ENCODE measurements around the gene SH3RF3.

The SH3RF3 gene

GRCh38 chr2:109475531-109476210, 346.7 kb downstream of the SH3RF3 start:
- no peak for DNase-seq (ENCODE audit: low spot score)

GRCh38 chr2:109476641-109477441, 347.8 kb downstream of the SH3RF3 start:
- DNase-seq (ENCODE audit: low spot score): no peak

GRCh38 chr2:109478906-109479493, 350.0 kb downstream of the SH3RF3 start:
- DNase-seq (ENCODE audit: low spot score): no peak

DNA sequence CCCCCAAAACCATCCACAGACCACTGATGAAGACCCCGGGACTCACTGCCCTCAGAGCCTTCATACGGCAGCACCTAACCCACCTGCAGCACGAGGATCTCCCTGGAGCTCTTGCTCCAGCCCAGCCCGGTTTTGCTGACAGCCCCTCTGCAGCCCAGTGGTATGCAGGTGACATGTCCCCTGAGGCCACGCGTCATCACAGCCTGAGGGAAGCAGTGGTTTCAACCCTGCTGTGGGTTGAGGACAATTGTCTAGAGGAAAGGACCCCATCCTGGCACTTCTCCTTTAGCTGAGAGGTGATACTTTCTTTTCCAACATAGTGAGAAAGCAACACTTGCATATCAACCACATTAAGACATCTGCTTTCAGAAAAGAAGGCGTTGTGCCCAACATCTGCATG, 350.8 kb downstream of the SH3RF3 start:
- DNase-seq (ENCODE audit: low spot score): no peak

DNA sequence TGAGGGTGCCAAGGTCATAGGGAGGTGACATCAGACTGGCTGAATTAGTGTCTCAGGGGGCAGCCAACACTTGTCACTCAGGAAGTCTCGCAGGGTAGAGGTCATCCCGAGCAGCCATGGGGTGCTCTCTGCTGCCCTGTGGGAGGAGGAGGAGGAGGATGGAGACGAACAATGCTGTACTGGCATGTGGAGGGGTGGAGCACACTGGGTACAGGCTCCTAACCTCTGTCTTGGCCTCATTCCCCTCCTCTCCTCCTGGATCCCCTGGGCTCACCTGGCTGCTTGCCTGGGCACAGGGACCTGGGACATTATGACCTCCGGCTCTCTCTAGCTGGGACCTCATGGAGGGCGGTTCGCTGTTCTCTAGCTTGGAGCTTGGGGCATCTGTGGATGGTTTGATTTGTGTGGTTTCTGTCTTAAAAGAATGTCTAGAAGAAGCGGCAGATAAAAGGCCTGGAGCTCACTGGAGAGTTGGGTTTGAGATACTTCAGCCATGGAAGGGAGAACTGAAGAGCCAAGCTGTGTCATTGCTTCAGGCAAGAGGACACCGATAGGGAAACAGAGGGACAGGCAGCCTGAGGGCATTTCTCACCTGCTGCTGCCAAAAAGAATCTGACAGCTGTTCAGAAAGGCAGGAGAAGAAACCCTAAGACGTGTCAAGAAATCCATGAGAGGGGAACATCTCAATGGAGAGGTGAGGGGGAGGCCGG, 351.6 kb downstream of the SH3RF3 start:
- DNase-seq (ENCODE audit: low spot score): no peak

GRCh38 chr2:109481196-109481555, 352.2 kb downstream of the SH3RF3 start:
- no peak for DNase-seq (ENCODE audit: low spot score)

- no peak for DNase-seq (ENCODE audit: low spot score)
These were observed 352.6 kb downstream of the SH3RF3 start for GRCh38 chr2:109481599-109481998.

DNA sequence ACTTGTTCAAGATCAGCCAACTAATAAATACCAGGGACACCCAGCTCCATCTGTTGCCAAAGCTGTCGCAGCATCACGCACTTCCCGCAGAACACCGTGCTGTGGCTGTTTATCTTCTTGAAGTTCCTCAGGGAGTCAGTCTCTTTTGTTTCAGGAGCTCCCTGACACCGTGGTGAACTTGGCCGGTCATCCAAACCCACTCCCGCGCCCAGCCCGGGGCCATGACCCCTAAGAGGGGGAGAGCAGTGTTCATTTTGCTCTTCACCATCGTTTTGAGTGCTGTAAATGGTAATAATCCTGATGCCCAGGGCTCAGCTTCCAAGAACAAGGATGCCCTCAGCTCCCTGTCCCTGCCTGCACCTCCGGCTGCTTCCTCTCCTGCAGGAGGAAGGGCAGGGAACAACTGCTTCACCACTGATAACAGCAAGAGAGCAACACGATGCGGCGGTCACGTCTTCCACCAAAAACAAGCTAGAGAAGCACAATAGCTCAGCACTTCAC, 353.4 kb downstream of the SH3RF3 start:
- DNase-seq (ENCODE audit: low spot score): no peak

DNA sequence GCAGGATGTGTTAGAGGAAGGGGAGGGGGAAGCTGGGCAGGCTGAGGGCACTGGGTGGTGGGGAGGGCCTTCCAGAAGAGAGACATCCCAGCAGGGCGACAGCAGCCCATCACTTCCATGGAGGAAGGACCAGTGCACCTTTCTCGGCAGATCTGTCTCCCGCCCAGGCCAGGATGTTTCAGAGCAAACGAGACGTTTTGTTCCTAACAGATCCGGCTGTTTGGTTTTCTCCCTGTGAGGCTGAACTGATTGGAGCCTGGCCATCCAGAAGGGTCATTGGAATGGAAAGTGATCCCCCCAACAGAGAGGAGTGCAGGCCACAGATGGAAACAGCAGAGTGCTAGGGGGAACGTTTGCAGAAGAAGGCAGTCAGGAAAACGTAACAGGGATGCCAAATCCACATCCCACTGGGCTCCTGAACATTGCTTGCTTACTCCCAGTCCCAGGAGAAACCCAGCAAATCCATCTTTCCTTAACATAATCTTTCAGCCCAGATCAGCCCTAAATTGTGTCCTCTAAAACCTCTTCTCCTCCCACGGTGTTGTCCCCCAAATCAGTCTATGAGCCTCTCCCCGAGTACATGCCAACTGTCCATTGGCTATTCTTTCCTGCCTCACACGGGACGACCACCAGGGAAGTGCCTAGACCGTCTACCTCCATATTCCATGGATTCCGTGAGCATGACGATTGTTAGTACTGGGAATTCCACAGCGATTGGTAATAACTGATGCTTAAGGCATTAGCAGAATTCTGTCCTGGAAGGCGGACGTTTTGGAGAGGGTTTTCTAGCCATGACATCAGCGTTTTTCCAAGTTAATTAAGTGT, 357.9 kb downstream of the SH3RF3 start:
- DNase-seq (ENCODE audit: low spot score): no peak

- DNase-seq (ENCODE audit: low spot score): no peak
These were observed 358.5 kb downstream of the SH3RF3 start for GRCh38 chr2:109487536-109487869.

- no peak for DNase-seq (ENCODE audit: low spot score)
These were observed 359.1 kb downstream of the SH3RF3 start for GRCh38 chr2:109487871-109488655.

- no peak for DNase-seq (ENCODE audit: low spot score)
These were observed 360.3 kb downstream of the SH3RF3 start for GRCh38 chr2:109489296-109489695.

- DNase-seq (ENCODE audit: low spot score): no peak
These were observed 364.4 kb downstream of the SH3RF3 start for GRCh38 chr2:109493176-109493935.

- DNase-seq (ENCODE audit: low spot score): no peak
These were observed 365.3 kb downstream of the SH3RF3 start for GRCh38 chr2:109494351-109494750.

DNA sequence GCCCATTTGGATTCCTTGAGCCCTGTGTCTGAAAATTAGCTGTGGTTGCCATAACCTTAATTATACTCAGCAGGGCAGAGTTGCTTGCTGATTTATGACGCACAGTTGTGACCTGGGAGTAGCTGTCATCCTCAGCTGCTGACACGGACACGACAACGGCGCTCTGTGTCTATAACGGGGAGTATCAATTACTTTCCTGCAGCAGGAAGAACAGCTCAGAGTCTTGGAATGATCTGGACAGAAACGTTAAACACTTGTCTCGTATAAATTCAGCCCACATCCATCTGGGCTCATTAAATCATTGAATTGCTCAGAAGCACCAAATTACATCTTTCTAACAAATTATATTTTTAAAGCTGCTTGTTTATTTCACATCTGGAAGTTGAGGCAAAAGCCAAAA, 368.5 kb downstream of the SH3RF3 start:
- no peak for DNase-seq (ENCODE audit: low spot score)

DNA sequence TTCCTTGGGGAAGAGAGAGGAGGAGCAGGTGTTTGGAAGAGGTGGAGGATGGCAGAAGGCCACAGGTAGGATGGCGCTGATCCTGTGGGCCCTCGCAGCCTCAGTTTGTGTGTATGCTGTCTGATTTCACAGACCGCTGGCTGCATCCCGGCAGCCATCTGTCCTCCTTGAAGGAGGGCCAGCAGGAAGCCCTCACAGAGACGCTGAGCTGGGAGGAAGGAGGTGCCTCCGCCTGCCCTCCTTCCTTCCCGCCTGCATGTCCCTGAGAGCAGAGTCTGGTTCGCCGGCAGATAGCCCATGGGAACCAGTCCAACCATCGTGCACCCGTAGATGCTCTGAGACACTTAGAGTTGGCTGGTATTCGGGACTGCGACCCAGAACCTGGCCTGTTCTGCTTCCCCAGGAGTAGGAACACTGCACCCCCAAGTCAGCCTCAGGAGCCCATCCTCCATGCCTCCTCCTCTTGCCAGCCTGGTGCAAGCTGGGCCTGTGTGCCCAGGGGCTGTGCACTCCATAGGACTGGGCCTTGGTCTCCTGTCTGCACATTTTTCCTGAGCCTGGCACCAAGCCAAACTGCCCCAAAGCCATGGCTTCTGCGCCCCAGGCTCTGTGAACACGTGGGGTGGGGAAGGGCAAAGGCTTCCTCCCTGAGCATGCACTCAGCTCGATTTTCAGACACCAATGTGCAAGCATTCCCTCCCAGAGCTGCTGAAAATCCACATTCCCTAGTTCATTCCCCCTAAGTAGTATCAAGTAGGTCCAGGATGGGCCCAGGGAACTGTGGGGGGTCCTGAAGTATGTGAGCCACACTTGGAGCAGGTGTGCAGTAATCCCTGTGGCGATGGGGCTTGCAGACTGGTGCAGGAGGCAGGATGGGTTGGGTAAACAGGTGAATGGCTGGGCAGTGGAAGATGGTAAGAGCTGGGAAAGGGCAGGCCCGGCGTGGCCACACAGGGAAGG, 369.2 kb downstream of the SH3RF3 start:
- no peak for DNase-seq (ENCODE audit: low spot score)

- DNase-seq (ENCODE audit: low spot score): no peak
These were observed 369.9 kb downstream of the SH3RF3 start for GRCh38 chr2:109498906-109499305.

- no peak for DNase-seq (ENCODE audit: low spot score)
These were observed 370.6 kb downstream of the SH3RF3 start for GRCh38 chr2:109499566-109499965.

- DNase-seq (ENCODE audit: low spot score): no peak
These were observed 371.9 kb downstream of the SH3RF3 start for GRCh38 chr2:109500910-109501309.

All from hematopoietic multipotent progenitor cell treated with erythropoietin and hydrocortisone succinate and interleukin-3 and kit ligand, for 17 days (in vitro differentiated cells).